ENCODE measurements around the gene KCTD16.

KCTD16 gene

DNA sequence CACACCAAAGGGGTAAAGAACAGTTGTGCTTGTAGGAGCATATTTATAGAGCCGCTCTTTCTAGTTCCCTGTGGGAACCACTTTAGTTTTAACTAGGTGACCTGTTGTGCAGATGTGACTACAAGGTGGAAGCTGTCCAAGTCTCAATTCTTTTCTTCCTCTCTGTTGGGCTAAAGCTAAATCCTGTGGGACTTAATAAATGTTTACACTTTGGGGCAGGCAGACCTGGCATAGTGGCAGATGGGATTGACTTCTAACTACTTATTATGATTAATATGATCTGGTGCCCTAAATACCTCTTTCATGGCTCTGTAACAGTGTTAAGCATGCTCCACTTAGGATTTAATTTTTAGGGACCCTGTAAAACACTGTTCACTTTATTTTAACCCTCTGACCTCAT lies 265.3 kb downstream of the KCTD16 start:
- H3K9ac ChIP-seq (ENCODE audit: low read depth, low read length, poor library complexity, severe bottlenecking): no peak overlapping the region
- no peaks in the 10 kb centered on the region for H3K4me1 ChIP-seq (ENCODE audit: insufficient read depth, low read length, poor library complexity, severe bottlenecking)
- TF ChIP-seq, protein P1, sequence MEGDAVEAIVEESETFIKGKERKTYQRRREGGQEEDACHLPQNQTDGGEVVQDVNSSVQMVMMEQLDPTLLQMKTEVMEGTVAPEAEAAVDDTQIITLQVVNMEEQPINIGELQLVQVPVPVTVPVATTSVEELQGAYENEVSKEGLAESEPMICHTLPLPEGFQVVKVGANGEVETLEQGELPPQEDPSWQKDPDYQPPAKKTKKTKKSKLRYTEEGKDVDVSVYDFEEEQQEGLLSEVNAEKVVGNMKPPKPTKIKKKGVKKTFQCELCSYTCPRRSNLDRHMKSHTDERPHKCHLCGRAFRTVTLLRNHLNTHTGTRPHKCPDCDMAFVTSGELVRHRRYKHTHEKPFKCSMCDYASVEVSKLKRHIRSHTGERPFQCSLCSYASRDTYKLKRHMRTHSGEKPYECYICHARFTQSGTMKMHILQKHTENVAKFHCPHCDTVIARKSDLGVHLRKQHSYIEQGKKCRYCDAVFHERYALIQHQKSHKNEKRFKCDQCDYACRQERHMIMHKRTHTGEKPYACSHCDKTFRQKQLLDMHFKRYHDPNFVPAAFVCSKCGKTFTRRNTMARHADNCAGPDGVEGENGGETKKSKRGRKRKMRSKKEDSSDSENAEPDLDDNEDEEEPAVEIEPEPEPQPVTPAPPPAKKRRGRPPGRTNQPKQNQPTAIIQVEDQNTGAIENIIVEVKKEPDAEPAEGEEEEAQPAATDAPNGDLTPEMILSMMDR (conservative IDR thresholded peaks at IDR 0.05; ENCODE audit: low read length): no peak
- TF ChIP-seq EZH2phosphoT487 (IDR thresholded peaks at IDR 0.05; ENCODE audit: borderline replicate concordance): no peak

DNA sequence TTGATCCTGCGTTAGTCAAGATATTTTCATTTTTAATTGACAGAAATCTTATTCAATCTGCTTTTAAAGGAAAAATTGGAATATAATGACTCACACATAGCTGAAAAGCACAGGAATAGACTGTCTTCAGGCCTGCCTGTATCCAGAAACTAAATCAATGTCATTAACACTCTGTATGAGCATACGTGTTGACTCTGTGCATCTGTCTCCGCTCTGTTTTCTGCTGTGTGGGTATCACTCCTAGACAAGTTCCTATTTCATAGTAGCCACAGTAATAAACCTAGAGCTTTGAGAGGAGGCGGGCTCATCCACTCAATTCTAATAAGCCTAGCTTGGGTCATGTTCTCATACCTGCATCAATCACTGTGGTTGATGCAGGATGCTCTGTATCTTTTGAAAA lies 267.6 kb downstream of the KCTD16 start:
- H3K4me3 ChIP-seq (ENCODE audit: low read length, poor library complexity, severe bottlenecking): no peak overlapping the region
- H3K9ac ChIP-seq (ENCODE audit: low read depth, low read length, poor library complexity, severe bottlenecking): no peak overlapping the region
- H3K9me3 ChIP-seq (ENCODE audit: insufficient read depth, low read depth, low read length): no peaks in the 10 kb centered on the region
- no peaks in the 10 kb centered on the region for H3K4me1 ChIP-seq (ENCODE audit: insufficient read depth, low read length, poor library complexity, severe bottlenecking)
- no peaks in the 10 kb centered on the region for H3K36me3 ChIP-seq (ENCODE audit: insufficient read depth, low read length)
- no peaks in the 10 kb centered on the region for H3F3A ChIP-seq (ENCODE audit: low read depth)
- no peaks in the 10 kb centered on the region for H3K79me2 ChIP-seq (ENCODE audit: insufficient read depth, low read length)
- no peaks in the 10 kb centered on the region for H4K20me1 ChIP-seq (ENCODE audit: insufficient read depth, low read length, poor library complexity, severe bottlenecking)
- H3K9me2 ChIP-seq (replicated peaks; ENCODE audit: low read depth, low read length): no peaks in the 10 kb centered on the region
- no peak overlapping the region for H2AFZ ChIP-seq (ENCODE audit: low read length)
- H3K27me3 ChIP-seq (ENCODE audit: insufficient read depth, low read length, poor library complexity, severe bottlenecking): no peaks in the 10 kb centered on the region
- no peak overlapping the region for H3K4me2 ChIP-seq (ENCODE audit: low read depth, low read length, poor library complexity, severe bottlenecking)
- TF ChIP-seq EZH2phosphoT487 (IDR thresholded peaks at IDR 0.05; ENCODE audit: borderline replicate concordance): no peak
- TF ChIP-seq, protein P1 (conservative IDR thresholded peaks at IDR 0.05; ENCODE audit: low read length): no peak

More for the DNA sequence above, 265.3 kb downstream of the KCTD16 start:
- H3K79me2 ChIP-seq (ENCODE audit: insufficient read depth, low read length): no peaks in the 10 kb centered on the region
- no peaks in the 10 kb centered on the region for H3F3A ChIP-seq (ENCODE audit: low read depth)
- H3K27me3 ChIP-seq (ENCODE audit: insufficient read depth, low read length, poor library complexity, severe bottlenecking): no peaks in the 10 kb centered on the region
- H3K36me3 ChIP-seq (ENCODE audit: insufficient read depth, low read length): no peaks in the 10 kb centered on the region
- H3K4me2 ChIP-seq (ENCODE audit: low read depth, low read length, poor library complexity, severe bottlenecking): no peak overlapping the region
- H3K9me2 ChIP-seq (replicated peaks; ENCODE audit: low read depth, low read length): no peaks in the 10 kb centered on the region
- no peaks in the 10 kb centered on the region for H3K9me3 ChIP-seq (ENCODE audit: insufficient read depth, low read depth, low read length)
- H2AFZ ChIP-seq (ENCODE audit: low read length): no peak overlapping the region
- no peaks in the 10 kb centered on the region for H4K20me1 ChIP-seq (ENCODE audit: insufficient read depth, low read length, poor library complexity, severe bottlenecking)
- no peak overlapping the region for H3K4me3 ChIP-seq (ENCODE audit: low read length, poor library complexity, severe bottlenecking)

DNA sequence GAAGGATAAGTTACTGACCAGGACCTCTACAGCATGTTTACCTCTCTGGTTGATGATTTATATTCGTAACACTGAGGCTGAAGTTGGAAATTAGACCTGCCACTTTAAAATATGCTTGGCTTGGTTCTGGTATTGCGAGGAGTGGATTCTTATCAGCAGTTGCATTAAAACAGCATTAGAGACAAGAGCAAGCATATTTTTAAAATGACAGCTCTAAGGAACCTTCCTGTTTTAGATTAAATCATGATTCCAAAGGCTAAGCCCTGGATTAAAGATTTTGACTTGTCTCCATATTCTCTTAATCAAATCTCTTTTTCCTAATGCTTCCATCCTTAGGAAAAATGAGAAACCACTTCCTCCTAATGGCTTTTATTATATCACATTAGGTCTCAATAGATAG lies 277.8 kb downstream of the KCTD16 start:
- H3K9me3 ChIP-seq (ENCODE audit: insufficient read depth, low read depth, low read length): no peaks in the 10 kb centered on the region
- no peak for TF ChIP-seq EZH2phosphoT487 (IDR thresholded peaks at IDR 0.05; ENCODE audit: borderline replicate concordance)
- TF ChIP-seq, protein P1 (conservative IDR thresholded peaks at IDR 0.05; ENCODE audit: low read length): no peak
- no peaks in the 10 kb centered on the region for H3K9me2 ChIP-seq (replicated peaks; ENCODE audit: low read depth, low read length)
- H3K36me3 ChIP-seq (ENCODE audit: insufficient read depth, low read length): no peaks in the 10 kb centered on the region
- no peaks in the 10 kb centered on the region for H3F3A ChIP-seq (ENCODE audit: low read depth)
- no peaks in the 10 kb centered on the region for H3K79me2 ChIP-seq (ENCODE audit: insufficient read depth, low read length)
- H4K20me1 ChIP-seq (ENCODE audit: insufficient read depth, low read length, poor library complexity, severe bottlenecking): no peaks in the 10 kb centered on the region
- no peak overlapping the region for H3K4me2 ChIP-seq (ENCODE audit: low read depth, low read length, poor library complexity, severe bottlenecking)
- no peak overlapping the region for H2AFZ ChIP-seq (ENCODE audit: low read length)
- no peak overlapping the region for H3K9ac ChIP-seq (ENCODE audit: low read depth, low read length, poor library complexity, severe bottlenecking)
- no peaks in the 10 kb centered on the region for H3K4me1 ChIP-seq (ENCODE audit: insufficient read depth, low read length, poor library complexity, severe bottlenecking)
- no peaks in the 10 kb centered on the region for H3K27me3 ChIP-seq (ENCODE audit: insufficient read depth, low read length, poor library complexity, severe bottlenecking)
- no peak overlapping the region for H3K4me3 ChIP-seq (ENCODE audit: low read length, poor library complexity, severe bottlenecking)

Measured in Loucy (cell line).